Liver (tissue), 9 donors: ENCODE data around the gene MEGF10. TPM values are rescaled to one million over a fixed set of nuclear protein-coding genes. Genes with fewer than 3 reads are reported as not detected.

Experiments
- DNase-seq: peaks from one replicate; pipeline ENCODE4 v3.0.0-alpha.2; 2017; ENCODE audit warnings: low spot score
- H3K27ac ChIP-seq, 2 donors: one replicate each; pipeline ENCODE4 v1.7.0; 2013; ENCODE audit warnings: inconsistent platforms in 2 of 2, low read length in 2 of 2, control low read depth in 1 of 2, low read depth in 1 of 2, mild to moderate bottlenecking in 1 of 2
- H3K27me3 ChIP-seq, 4 donors: one replicate each; pipeline versions ENCODE4 v1.6.1 to v1.7.0; 2013; ENCODE audit warnings: low read length in 3 of 4, inconsistent platforms in 1 of 4, mild to moderate bottlenecking in 1 of 4, moderate library complexity in 1 of 4; ENCODE audit not compliant: control insufficient read depth in 4 of 4, insufficient read depth in 4 of 4
- H3K36me3 ChIP-seq, 4 donors: one replicate each; pipeline versions ENCODE4 v1.6.1 to v1.7.0; 2013; ENCODE audit warnings: low read length in 3 of 4, mild to moderate bottlenecking in 3 of 4, low read depth in 1 of 4, moderate library complexity in 1 of 4; ENCODE audit not compliant: control insufficient read depth in 4 of 4, insufficient read depth in 3 of 4
- H3K4me1 ChIP-seq, 4 donors: one replicate each; pipeline versions ENCODE4 v1.6.1 to v1.7.0; 2013; ENCODE audit warnings: low read length in 3 of 4, mild to moderate bottlenecking in 3 of 4, moderate library complexity in 1 of 4; ENCODE audit not compliant: control insufficient read depth in 4 of 4, insufficient read depth in 4 of 4
- H3K4me3 ChIP-seq, 3 donors: one replicate each; pipeline versions ENCODE4 v1.6.1 to v1.7.0; 2013; ENCODE audit warnings: low read length in 3 of 3, control low read depth in 1 of 3, low read depth in 1 of 3, mild to moderate bottlenecking in 1 of 3
- H3K9ac ChIP-seq, 2 donors: one replicate each; pipeline ENCODE4 v1.7.0; 2013; ENCODE audit warnings: low read length in 2 of 2, mild to moderate bottlenecking in 2 of 2, moderate library complexity in 2 of 2, control low read depth in 1 of 2, low read depth in 1 of 2
- H3K9me3 ChIP-seq, 4 donors: one replicate each; pipeline versions ENCODE4 v1.6.1 to v1.7.0; 2013; ENCODE audit warnings: low read length in 3 of 4; ENCODE audit not compliant: control insufficient read depth in 4 of 4
- EGR1 ChIP-seq, 2 donors: IDR thresholded peaks; 2 replicates each; pipeline ENCODE4 v1.6.1; 2016 to 2018; ENCODE audit warnings: antibody characterized with exemption in 2 of 2, low read depth in 2 of 2
- FOXA1 ChIP-seq: IDR thresholded peaks from 2 replicates; pipeline ENCODE4 v1.6.1; 2016; ENCODE audit warnings: antibody characterized with exemption
- FOXA2 ChIP-seq: IDR thresholded peaks from 2 replicates; pipeline ENCODE4 v1.6.1; 2016; ENCODE audit warnings: antibody characterized with exemption
- GABPA ChIP-seq, 2 donors: IDR thresholded peaks in 1 of 2; conservative IDR thresholded peaks in 1 of 2; 2 replicates each; pipeline ENCODE4 v1.6.1; 2016; ENCODE audit warnings: antibody characterized with exemption in 2 of 2, mild to moderate bottlenecking in 1 of 2, moderate library complexity in 1 of 2
- HNF4G ChIP-seq: IDR thresholded peaks from 2 replicates; pipeline ENCODE4 v1.6.1; 2016; ENCODE audit warnings: antibody characterized with exemption
- JUND ChIP-seq, 2 donors: IDR thresholded peaks; 2 replicates each; pipeline ENCODE4 v1.6.1; 2016; ENCODE audit warnings: antibody characterized with exemption in 2 of 2
- NR2F2 ChIP-seq: IDR thresholded peaks from 2 replicates; pipeline ENCODE4 v1.6.1; 2016; ENCODE audit warnings: antibody characterized with exemption
- RAD21 ChIP-seq, 2 donors: IDR thresholded peaks; 2 replicates each; pipeline ENCODE4 v1.6.1; 2016; ENCODE audit warnings: antibody characterized with exemption in 2 of 2, mild to moderate bottlenecking in 2 of 2
- RXRA ChIP-seq, 2 donors: IDR thresholded peaks; 2 replicates each; pipeline ENCODE4 v1.6.1; 2017 to 2018; ENCODE audit warnings: antibody characterized with exemption in 2 of 2, mild to moderate bottlenecking in 1 of 2
- SP1 ChIP-seq: IDR thresholded peaks from 2 replicates; pipeline ENCODE4 v1.6.1; 2018; ENCODE audit warnings: antibody characterized with exemption, mild to moderate bottlenecking
- TAF1 ChIP-seq: conservative IDR thresholded peaks from 2 replicates; pipeline ENCODE4 v1.6.1; 2016; ENCODE audit warnings: antibody characterized with exemption, mild to moderate bottlenecking
- YY1 ChIP-seq: IDR thresholded peaks from 2 replicates; pipeline ENCODE4 v1.6.1; 2016; ENCODE audit warnings: antibody characterized with exemption, mild to moderate bottlenecking
- WGBS: extraction: QIAGEN DNeasy Blood & Tissue Kit; methylation state at CpG from one replicate; pipeline ENCODE4 v1.1.7; 2013; 5-methylcytosine and 5-hydroxymethylcytosine counted together
- polyA plus RNA-seq, 2 donors: library from polyadenylated mRNA; stranded (reverse) in 1 of 2; unstranded in 1 of 2; fragments of 200-250 nt in 1 of 2; fragments of >200 nt in 1 of 2; fragmentation: Nextera tagmentation in 1 of 2; extraction: Ambion mirVana in 1 of 2; gene quantifications; one replicate each; pipeline versions ENCODE4 v1.2.1 to v1.2.3, GENCODE V29; 2013 to 2015
- total RNA-seq, 2 donors: library from RNA; depleted of rRNA; stranded (reverse); fragments of >200 nt; gene quantifications; one replicate each; pipeline ENCODE4 v1.2.3, GENCODE V29; 2014
- TF ChIP-seq, protein P1 (sequence below): IDR thresholded peaks from 2 replicates; pipeline ENCODE4 v1.6.1; 2016; ENCODE audit warnings: antibody characterized with exemption, mild to moderate bottlenecking
- TF ChIP-seq, protein P2 (sequence below): IDR thresholded peaks from 2 replicates; pipeline ENCODE4 v1.6.1; 2016; ENCODE audit warnings: antibody characterized with exemption
- TF ChIP-seq, protein P3 (sequence below): fragments of 150-350 bp; IDR thresholded peaks from 2 replicates; pipeline ENCODE4 v1.5.1; 2017; ENCODE audit warnings: improper control_type of control experiment, low read depth, low read length; ENCODE audit not compliant: missing input control
- TF ChIP-seq, protein P4 (sequence below): IDR thresholded peaks from 2 replicates; pipeline ENCODE4 v1.6.1; 2016; ENCODE audit warnings: antibody characterized with exemption
- TF ChIP-seq, protein P5 (sequence below): IDR thresholded peaks from 2 replicates; pipeline ENCODE4 v1.6.1; 2016; ENCODE audit warnings: antibody characterized with exemption
- donor health status: healthy.
- donor health status: healthy.
- donor health status: healthy.
- donor health status: healthy.
- donor health status: healthy.

MEGF10 gene
- total and polyA plus RNA-seq, 4 donors = 0.05 to 1.0 (median 0.33) TPM; not detected in 1

DNA sequence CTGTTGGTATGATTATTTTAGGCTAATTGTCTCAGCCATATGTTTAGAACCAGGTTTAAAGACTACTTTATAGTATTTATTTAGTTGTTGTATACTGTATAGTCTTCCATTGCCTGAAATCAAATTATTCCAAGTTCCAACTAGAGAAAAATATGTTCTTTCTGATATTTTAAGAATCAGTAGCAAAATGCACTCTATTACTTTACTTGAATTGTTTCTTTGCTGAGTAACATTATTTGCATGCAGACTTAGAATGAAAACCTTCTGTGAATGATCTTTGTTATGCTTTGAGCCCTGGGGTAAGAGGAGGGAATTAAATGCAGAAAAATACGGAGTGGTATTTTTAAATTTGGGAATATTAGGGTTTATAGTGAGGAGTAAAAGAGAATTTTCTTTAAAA, 47.9 kb downstream of the MEGF10 start (continued):
- TF ChIP-seq, protein P1, sequence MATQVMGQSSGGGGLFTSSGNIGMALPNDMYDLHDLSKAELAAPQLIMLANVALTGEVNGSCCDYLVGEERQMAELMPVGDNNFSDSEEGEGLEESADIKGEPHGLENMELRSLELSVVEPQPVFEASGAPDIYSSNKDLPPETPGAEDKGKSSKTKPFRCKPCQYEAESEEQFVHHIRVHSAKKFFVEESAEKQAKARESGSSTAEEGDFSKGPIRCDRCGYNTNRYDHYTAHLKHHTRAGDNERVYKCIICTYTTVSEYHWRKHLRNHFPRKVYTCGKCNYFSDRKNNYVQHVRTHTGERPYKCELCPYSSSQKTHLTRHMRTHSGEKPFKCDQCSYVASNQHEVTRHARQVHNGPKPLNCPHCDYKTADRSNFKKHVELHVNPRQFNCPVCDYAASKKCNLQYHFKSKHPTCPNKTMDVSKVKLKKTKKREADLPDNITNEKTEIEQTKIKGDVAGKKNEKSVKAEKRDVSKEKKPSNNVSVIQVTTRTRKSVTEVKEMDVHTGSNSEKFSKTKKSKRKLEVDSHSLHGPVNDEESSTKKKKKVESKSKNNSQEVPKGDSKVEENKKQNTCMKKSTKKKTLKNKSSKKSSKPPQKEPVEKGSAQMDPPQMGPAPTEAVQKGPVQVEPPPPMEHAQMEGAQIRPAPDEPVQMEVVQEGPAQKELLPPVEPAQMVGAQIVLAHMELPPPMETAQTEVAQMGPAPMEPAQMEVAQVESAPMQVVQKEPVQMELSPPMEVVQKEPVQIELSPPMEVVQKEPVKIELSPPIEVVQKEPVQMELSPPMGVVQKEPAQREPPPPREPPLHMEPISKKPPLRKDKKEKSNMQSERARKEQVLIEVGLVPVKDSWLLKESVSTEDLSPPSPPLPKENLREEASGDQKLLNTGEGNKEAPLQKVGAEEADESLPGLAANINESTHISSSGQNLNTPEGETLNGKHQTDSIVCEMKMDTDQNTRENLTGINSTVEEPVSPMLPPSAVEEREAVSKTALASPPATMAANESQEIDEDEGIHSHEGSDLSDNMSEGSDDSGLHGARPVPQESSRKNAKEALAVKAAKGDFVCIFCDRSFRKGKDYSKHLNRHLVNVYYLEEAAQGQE = no peak
- TF ChIP-seq RXRA (IDR thresholded peaks at IDR 0.05) (no peak), SP1 (no peak), FOXA1 (no peak), JUND (IDR thresholded peaks at IDR 0.05) (no peak)

DNA sequence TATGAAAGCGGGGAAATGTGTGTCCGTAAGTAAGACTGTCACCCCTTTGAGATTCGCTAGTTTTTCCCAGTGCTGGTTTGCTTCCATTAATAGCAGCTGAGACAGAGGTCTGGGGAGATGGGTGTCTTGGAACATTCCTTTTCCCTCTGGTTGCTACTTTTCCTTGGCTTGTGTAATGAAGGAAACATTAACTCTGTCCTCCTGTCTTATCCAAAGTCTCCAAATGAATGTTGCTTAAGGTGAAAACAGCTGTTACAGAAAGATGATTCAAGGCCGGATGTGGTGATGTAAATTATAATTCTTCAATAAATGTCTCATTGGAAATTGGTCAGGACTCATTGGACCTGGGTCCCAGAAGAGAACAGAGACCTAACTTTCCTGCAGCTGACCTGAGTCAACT, 50.0 kb downstream of the MEGF10 start:
- 91% methylated on average over 4 of the region's 4 CpGs for WGBS
- H3K4me1 ChIP-seq = no peaks in the 10 kb centered on the region
- TF ChIP-seq TAF1 = no peak
- TF ChIP-seq, protein P2, sequence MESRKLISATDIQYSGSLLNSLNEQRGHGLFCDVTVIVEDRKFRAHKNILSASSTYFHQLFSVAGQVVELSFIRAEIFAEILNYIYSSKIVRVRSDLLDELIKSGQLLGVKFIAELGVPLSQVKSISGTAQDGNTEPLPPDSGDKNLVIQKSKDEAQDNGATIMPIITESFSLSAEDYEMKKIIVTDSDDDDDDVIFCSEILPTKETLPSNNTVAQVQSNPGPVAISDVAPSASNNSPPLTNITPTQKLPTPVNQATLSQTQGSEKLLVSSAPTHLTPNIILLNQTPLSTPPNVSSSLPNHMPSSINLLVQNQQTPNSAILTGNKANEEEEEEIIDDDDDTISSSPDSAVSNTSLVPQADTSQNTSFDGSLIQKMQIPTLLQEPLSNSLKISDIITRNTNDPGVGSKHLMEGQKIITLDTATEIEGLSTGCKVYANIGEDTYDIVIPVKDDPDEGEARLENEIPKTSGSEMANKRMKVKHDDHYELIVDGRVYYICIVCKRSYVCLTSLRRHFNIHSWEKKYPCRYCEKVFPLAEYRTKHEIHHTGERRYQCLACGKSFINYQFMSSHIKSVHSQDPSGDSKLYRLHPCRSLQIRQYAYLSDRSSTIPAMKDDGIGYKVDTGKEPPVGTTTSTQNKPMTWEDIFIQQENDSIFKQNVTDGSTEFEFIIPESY = no peak
- TF ChIP-seq FOXA2 = no peak
- TF ChIP-seq EGR1 (IDR thresholded peaks at IDR 0.05; ENCODE audit: low read depth in 2 of 2) = no peak

DNA sequence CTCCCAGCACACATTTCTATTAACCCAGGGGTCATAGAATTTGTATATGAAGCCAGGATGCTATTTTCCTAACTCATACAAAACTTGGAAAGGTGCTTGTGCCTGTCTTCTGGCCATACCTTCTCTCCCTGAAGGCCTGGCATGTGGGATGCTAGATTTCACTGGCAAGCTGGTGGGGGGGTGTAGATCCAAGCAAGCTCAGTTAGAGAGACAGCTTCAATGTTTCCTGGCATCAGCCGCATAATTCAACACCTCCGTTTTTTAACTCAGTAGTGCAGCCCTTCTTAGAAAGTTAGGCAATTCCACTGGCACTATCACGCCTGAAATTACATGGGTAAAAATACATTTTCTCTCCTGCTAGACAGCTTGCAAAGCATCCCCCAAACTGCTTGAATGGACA, 51.8 kb downstream of the MEGF10 start:
- Histone ChIP-seq H3K4me1 (no peaks in the 10 kb centered on the region), H3K9me3 (no peaks in the 10 kb centered on the region), H3K36me3 (no peaks in the 10 kb centered on the region), H3K27me3 (peaks cover 0 to 3% (median 0%) of the 10 kb centered on the region in 4 donors), H3K9ac (no peak overlapping the region), H3K4me3 (no peak overlapping the region), H3K27ac (no peak overlapping the region)
- TF ChIP-seq, protein P3, sequence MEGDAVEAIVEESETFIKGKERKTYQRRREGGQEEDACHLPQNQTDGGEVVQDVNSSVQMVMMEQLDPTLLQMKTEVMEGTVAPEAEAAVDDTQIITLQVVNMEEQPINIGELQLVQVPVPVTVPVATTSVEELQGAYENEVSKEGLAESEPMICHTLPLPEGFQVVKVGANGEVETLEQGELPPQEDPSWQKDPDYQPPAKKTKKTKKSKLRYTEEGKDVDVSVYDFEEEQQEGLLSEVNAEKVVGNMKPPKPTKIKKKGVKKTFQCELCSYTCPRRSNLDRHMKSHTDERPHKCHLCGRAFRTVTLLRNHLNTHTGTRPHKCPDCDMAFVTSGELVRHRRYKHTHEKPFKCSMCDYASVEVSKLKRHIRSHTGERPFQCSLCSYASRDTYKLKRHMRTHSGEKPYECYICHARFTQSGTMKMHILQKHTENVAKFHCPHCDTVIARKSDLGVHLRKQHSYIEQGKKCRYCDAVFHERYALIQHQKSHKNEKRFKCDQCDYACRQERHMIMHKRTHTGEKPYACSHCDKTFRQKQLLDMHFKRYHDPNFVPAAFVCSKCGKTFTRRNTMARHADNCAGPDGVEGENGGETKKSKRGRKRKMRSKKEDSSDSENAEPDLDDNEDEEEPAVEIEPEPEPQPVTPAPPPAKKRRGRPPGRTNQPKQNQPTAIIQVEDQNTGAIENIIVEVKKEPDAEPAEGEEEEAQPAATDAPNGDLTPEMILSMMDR = no peak
- TF ChIP-seq, protein P4, sequence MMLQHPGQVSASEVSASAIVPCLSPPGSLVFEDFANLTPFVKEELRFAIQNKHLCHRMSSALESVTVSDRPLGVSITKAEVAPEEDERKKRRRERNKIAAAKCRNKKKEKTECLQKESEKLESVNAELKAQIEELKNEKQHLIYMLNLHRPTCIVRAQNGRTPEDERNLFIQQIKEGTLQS = no peak
- TF ChIP-seq, protein P2 = no peak
- TF ChIP-seq HNF4G (no peak), GABPA (IDR thresholded peaks at IDR 0.05 in 1 of 2, conservative IDR thresholded peaks at IDR 0.05 in 1 of 2) (no peak), FOXA2 (no peak), EGR1 (IDR thresholded peaks at IDR 0.05; ENCODE audit: low read depth in 2 of 2) (no peak), FOXA1 (no peak), NR2F2 (no peak), RAD21 (IDR thresholded peaks at IDR 0.05) (no peak), RXRA (IDR thresholded peaks at IDR 0.05) (no peak), YY1 (no peak)
- TF ChIP-seq, protein P5, sequence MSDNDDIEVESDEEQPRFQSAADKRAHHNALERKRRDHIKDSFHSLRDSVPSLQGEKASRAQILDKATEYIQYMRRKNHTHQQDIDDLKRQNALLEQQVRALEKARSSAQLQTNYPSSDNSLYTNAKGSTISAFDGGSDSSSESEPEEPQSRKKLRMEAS = no peak
- TF ChIP-seq, protein P1 = no peak
- DNase-seq = no peak
- WGBS = 93% methylated on average over 3 of the region's 3 CpGs

More for the DNA sequence above, 50.0 kb downstream of the MEGF10 start:
- Histone ChIP-seq H3K27ac (no peak overlapping the region), H3K9ac (no peak overlapping the region), H3K4me3 (no peak overlapping the region), H3K9me3 (no peaks in the 10 kb centered on the region), H3K27me3 (peaks cover 0 to 3% (median 0%) of the 10 kb centered on the region in 4 donors), H3K36me3 (no peaks in the 10 kb centered on the region)
- DNase-seq = no peak
